ENCODE measurements around the gene AIDA. TPM values are rescaled to one million over a fixed set of nuclear protein-coding genes. Genes with fewer than 3 reads are reported as not detected.
"Not testable (repeated sequence)": the region's sequence is repeated elsewhere in the genome, so short reads cannot be mapped to it uniquely, and the experiment has no call there.

Gene AIDA
- total RNA-seq, 1 experiment from 2014 or later, result 92.8 TPM

DNA sequence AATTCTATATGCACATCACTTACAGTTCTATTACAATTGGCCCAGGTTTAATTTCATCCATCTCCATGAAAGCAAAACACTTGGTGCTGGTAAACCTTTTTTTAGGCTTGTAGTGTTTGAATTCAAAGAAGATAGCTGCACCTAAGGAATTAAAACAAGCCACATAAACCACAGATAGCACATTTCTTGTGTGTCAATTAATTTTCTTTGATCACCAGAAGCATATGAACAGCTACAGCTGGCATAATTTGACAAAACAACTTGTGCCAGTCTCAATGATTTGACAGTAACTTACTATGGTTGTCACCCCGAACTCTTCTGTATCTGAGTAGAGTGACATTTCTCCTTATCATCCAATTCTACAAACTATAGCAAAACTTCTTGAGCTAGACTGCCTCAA lies 42.2 kb downstream of the AIDA start:
- no peak overlapping the region for H3K23ac ChIP-seq (ENCODE audit: insufficient read length, low read depth, low read length)
- no peaks in the 10 kb centered on the region for H3K27me3 Mint-ChIP-seq (ENCODE audit: low read depth)
- H2BK120ac ChIP-seq (ENCODE audit: low read depth, low read length, poor library complexity, severe bottlenecking), result no peak overlapping the region
- no peak overlapping the region for H4K8ac ChIP-seq (replicated peaks; ENCODE audit: insufficient read length, low read depth, low read length)
- H3K23me2 ChIP-seq (ENCODE audit: insufficient read length, low read depth, low read length, poor library complexity, severe bottlenecking), result no peaks in the 10 kb centered on the region
- H2BK5ac ChIP-seq (ENCODE audit: insufficient read length, low read length), result no peak overlapping the region
- no peak overlapping the region for H3K27ac Mint-ChIP-seq
- no peak overlapping the region for H2BK12ac ChIP-seq (ENCODE audit: insufficient read length, low read depth, low read length)
- no peak overlapping the region for H3K9ac ChIP-seq (ENCODE audit: extremely low read depth, insufficient read length, low read length)
- H3K14ac ChIP-seq (ENCODE audit: insufficient read depth, low read length), result no peak overlapping the region
- no peak overlapping the region for H3K56ac ChIP-seq (ENCODE audit: insufficient read length, low read depth, low read length)
- no peak overlapping the region for H3K4me2 ChIP-seq (ENCODE audit: insufficient read depth, insufficient read length, low read length)
- no peak overlapping the region for H4K5ac ChIP-seq (ENCODE audit: insufficient read length, low read depth, low read length)
- no peak overlapping the region for H2AFZ ChIP-seq (ENCODE audit: low read length)
- no peak overlapping the region for H3K4me3 Mint-ChIP-seq
- H2AK5ac ChIP-seq (ENCODE audit: insufficient read length, low read length), result no peak overlapping the region
- no peaks in the 10 kb centered on the region for H3K79me1 ChIP-seq (ENCODE audit: insufficient read depth, low read depth, low read length, poor library complexity, severe bottlenecking)
- H3K36me3 Mint-ChIP-seq (ENCODE audit: insufficient read depth in 1 of 3, low read depth in 3 of 3), result peaks cover 12 to 66% (median 50%) of the 10 kb centered on the region in 3 experiments; a peak in 6 of 7 replicates
- no peaks in the 10 kb centered on the region for H3K27me3 ChIP-seq (ENCODE audit: insufficient read depth, low read length)
- no peak overlapping the region for H3K27ac ChIP-seq (ENCODE audit: insufficient read length, low read depth, low read length)
- H4K91ac ChIP-seq (ENCODE audit: insufficient read length, low read depth, low read length), result no peak overlapping the region
- no peaks in the 10 kb centered on the region for H3K4me1 Mint-ChIP-seq
- no peaks in the 10 kb centered on the region for H3K9me3 ChIP-seq (ENCODE audit: control insufficient read depth, low read depth, low read length)
- no peak overlapping the region for H3T11ph ChIP-seq (ENCODE audit: low read length)
- no CpG with 5 or more reads among the region's 1 CpG for WGBS (ENCODE audit: extremely low coverage, insufficient read length, low lambda C conversion rate)
- no peak overlapping the region for H3K4ac ChIP-seq (ENCODE audit: low read depth, low read length)
- no peaks in the 10 kb centered on the region for H3K79me2 ChIP-seq (ENCODE audit: insufficient read depth, low read length)
- H4K20me1 ChIP-seq (ENCODE audit: control insufficient read depth, insufficient read depth, insufficient read length), result no peaks in the 10 kb centered on the region
- no peak overlapping the region for H2BK20ac ChIP-seq (ENCODE audit: low read depth, low read length, poor library complexity, severe bottlenecking)
- no peak overlapping the region for H3K18ac ChIP-seq (ENCODE audit: insufficient read length, low read depth, low read length)
- TF ChIP-seq, protein P1, sequence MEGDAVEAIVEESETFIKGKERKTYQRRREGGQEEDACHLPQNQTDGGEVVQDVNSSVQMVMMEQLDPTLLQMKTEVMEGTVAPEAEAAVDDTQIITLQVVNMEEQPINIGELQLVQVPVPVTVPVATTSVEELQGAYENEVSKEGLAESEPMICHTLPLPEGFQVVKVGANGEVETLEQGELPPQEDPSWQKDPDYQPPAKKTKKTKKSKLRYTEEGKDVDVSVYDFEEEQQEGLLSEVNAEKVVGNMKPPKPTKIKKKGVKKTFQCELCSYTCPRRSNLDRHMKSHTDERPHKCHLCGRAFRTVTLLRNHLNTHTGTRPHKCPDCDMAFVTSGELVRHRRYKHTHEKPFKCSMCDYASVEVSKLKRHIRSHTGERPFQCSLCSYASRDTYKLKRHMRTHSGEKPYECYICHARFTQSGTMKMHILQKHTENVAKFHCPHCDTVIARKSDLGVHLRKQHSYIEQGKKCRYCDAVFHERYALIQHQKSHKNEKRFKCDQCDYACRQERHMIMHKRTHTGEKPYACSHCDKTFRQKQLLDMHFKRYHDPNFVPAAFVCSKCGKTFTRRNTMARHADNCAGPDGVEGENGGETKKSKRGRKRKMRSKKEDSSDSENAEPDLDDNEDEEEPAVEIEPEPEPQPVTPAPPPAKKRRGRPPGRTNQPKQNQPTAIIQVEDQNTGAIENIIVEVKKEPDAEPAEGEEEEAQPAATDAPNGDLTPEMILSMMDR (conservative IDR thresholded peaks at IDR 0.05), result no peak
- H2BK15ac ChIP-seq (ENCODE audit: low read depth, low read length), result no peak overlapping the region
- H3K4me1 ChIP-seq (ENCODE audit: insufficient read depth, low read length), result no peaks in the 10 kb centered on the region
- H3K9me3 Mint-ChIP-seq, result no peaks in the 10 kb centered on the region
- no peak for DNase-seq

DNA sequence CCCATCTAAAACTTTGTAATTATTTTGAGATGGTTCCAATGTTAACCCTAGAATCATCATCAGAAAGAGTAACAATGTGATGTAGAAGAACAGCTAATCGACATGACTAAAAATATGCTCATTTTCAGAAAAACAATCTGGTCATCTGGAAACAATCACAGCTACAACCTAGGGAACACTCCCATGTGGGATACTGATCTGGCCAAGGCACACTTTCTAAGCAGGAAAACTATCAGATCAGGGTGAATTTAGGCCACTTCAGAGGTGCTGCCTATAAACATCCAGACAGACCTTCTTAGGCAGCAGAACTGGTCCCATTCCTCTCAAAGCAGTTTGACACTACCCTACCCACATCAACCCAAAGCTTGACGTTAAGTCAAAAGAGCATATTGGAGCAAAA lies 43.2 kb downstream of the AIDA start:
- H2BK20ac ChIP-seq (ENCODE audit: low read depth, low read length, poor library complexity, severe bottlenecking); H2AFZ ChIP-seq (ENCODE audit: low read length); H3K56ac ChIP-seq (ENCODE audit: insufficient read length, low read depth, low read length); DNase-seq; H3K27me3 Mint-ChIP-seq (ENCODE audit: low read depth); H3K23me2 ChIP-seq (ENCODE audit: insufficient read length, low read depth, low read length, poor library complexity, severe bottlenecking); H3K18ac ChIP-seq (ENCODE audit: insufficient read length, low read depth, low read length); H3K14ac ChIP-seq (ENCODE audit: insufficient read depth, low read length); H4K8ac ChIP-seq (replicated peaks; ENCODE audit: insufficient read length, low read depth, low read length); H3K4me1 ChIP-seq (ENCODE audit: insufficient read depth, low read length); H2BK12ac ChIP-seq (ENCODE audit: insufficient read length, low read depth, low read length); H3K27ac Mint-ChIP-seq; H2AK5ac ChIP-seq (ENCODE audit: insufficient read length, low read length); H2BK15ac ChIP-seq (ENCODE audit: low read depth, low read length); H4K91ac ChIP-seq (ENCODE audit: insufficient read length, low read depth, low read length); H3K79me2 ChIP-seq (ENCODE audit: insufficient read depth, low read length); H3K4ac ChIP-seq (ENCODE audit: low read depth, low read length); H3K4me2 ChIP-seq (ENCODE audit: insufficient read depth, insufficient read length, low read length); H3K27ac ChIP-seq (ENCODE audit: insufficient read length, low read depth, low read length); H3K79me1 ChIP-seq (ENCODE audit: insufficient read depth, low read depth, low read length, poor library complexity, severe bottlenecking); H4K20me1 ChIP-seq (ENCODE audit: control insufficient read depth, insufficient read depth, insufficient read length); H2BK120ac ChIP-seq (ENCODE audit: low read depth, low read length, poor library complexity, severe bottlenecking); H3K9ac ChIP-seq (ENCODE audit: extremely low read depth, insufficient read length, low read length); H3T11ph ChIP-seq (ENCODE audit: low read length); H3K9me3 Mint-ChIP-seq; H3K27me3 ChIP-seq (ENCODE audit: insufficient read depth, low read length); H3K4me1 Mint-ChIP-seq; H3K9me3 ChIP-seq (ENCODE audit: control insufficient read depth, low read depth, low read length); H3K4me3 Mint-ChIP-seq; H4K5ac ChIP-seq (ENCODE audit: insufficient read length, low read depth, low read length); H3K23ac ChIP-seq (ENCODE audit: insufficient read length, low read depth, low read length); H2BK5ac ChIP-seq (ENCODE audit: insufficient read length, low read length): not testable (repeated sequence)
- H3K36me3 Mint-ChIP-seq (ENCODE audit: insufficient read depth in 1 of 3, low read depth in 3 of 3), result peaks cover 12 to 64% (median 50%) of the 10 kb centered on the region in 3 experiments; a peak in 6 of 7 replicates
- WGBS (ENCODE audit: extremely low coverage, insufficient read length, low lambda C conversion rate), result no CpG with 5 or more reads among the region's 2 CpGs

Measured in H9 (cell line).